HG02759 (cell line): Measurements from ENCODE around the gene ARHGAP35.

Experiments
- ATAC-seq: cut with Tn5 transposase; IDR thresholded peaks from one replicate; pipeline ENCODE4 v1.9.1; 2021; ENCODE audit warnings: mild to moderate bottlenecking, moderate library complexity; ENCODE audit not compliant: unreplicated experiment

ARHGAP35 gene

GRCh38 chr19:46901701-46902401 is 41.1 kb downstream of the ARHGAP35 start:
- ATAC-seq = no peak

- no peak for ATAC-seq
Observed at GRCh38 chr19:46902402-46902766, 41.6 kb downstream of the ARHGAP35 start.

- ATAC-seq = no peak
Observed at GRCh38 chr19:46903458-46903857, 42.7 kb downstream of the ARHGAP35 start.

- ATAC-seq = no peak
Observed at GRCh38 chr19:46904114-46905060, 43.6 kb downstream of the ARHGAP35 start.

- no peak for ATAC-seq
Observed at GRCh38 chr19:46906221-46906620, 45.4 kb downstream of the ARHGAP35 start.

- ATAC-seq = no peak
Observed at GRCh38 chr19:46907880-46908279, 47.1 kb downstream of the ARHGAP35 start.

- ATAC-seq = no peak
Observed at GRCh38 chr19:46909356-46909755, 48.6 kb downstream of the ARHGAP35 start.
